Sigmoid colon (tissue), 7 donors: Measurements from ENCODE around the gene CELF3. TPM values are rescaled to one million over a fixed set of nuclear protein-coding genes. Genes with fewer than 3 reads are reported as not detected.

ENCODE experiments used
- DNase-seq: peaks from one replicate; pipeline ENCODE4 v3.0.0-alpha.2; 2019
- H3K27ac ChIP-seq, 4 donors: fragments of 200-600 bp; sonication (generic); one replicate each; pipeline ENCODE4 v1.5.1; 2016 to 2019; ENCODE audit warnings: mild to moderate bottlenecking in 1 of 4
- H3K27me3 ChIP-seq, 3 donors: fragments of 200-600 bp; sonication (generic); one replicate each; pipeline ENCODE4 v1.5.1; 2019; ENCODE audit warnings: mild to moderate bottlenecking in 1 of 3
- H3K36me3 ChIP-seq, 4 donors: fragments of 200-600 bp; sonication (generic); one replicate each; pipeline ENCODE4 v1.5.1; 2016 to 2019
- H3K4me1 ChIP-seq, 4 donors: fragments of 200-600 bp; sonication (generic); one replicate each; pipeline ENCODE4 v1.5.1; 2017 to 2019
- H3K4me3 ChIP-seq, 4 donors: fragments of 200-600 bp; sonication (generic); one replicate each; pipeline ENCODE4 v1.5.1; 2017 to 2019; ENCODE audit warnings: mild to moderate bottlenecking in 2 of 4, moderate library complexity in 1 of 4
- H3K9me3 ChIP-seq, 4 donors: fragments of 200-600 bp in 3 of 4; sonication (generic) in 3 of 4; one replicate each; pipeline versions ENCODE4 v1.5.1 to v1.6.1; 2013 to 2019
- CTCF ChIP-seq, 4 experiments: fragments of 450-650 bp in 3 of 4; fragments of 200-600 bp in 1 of 4; IDR thresholded peaks; one replicate each; pipeline ENCODE4 v1.5.1; 2016 to 2019; ENCODE audit warnings: antibody characterized with exemption in 4 of 4, mild to moderate bottlenecking in 3 of 4, moderate library complexity in 2 of 4
- EP300 ChIP-seq, 4 donors: sonication (generic); formaldehyde crosslinking; IDR thresholded peaks; one replicate each; pipeline ENCODE4 v1.6.1; 2017; ENCODE audit warnings: antibody characterized with exemption in 4 of 4
- POLR2A ChIP-seq, 2 donors: fragments of 450-650 bp; IDR thresholded peaks; one replicate each; pipeline ENCODE4 v1.6.1; 2016; ENCODE audit warnings: antibody characterized with exemption in 2 of 2, mild to moderate bottlenecking in 2 of 2, moderate library complexity in 2 of 2
- POLR2AphosphoS5 ChIP-seq, 4 donors: sonication (generic); formaldehyde crosslinking; IDR thresholded peaks; one replicate each; pipeline ENCODE4 v1.6.1; 2017; ENCODE audit warnings: antibody characterized with exemption in 4 of 4
- WGBS, 2 donors: extraction: QIAGEN DNeasy Blood & Tissue Kit; methylation state at CpG; one replicate each; pipeline ENCODE4 v1.1.7; 2013; 5-methylcytosine and 5-hydroxymethylcytosine counted together
- intact Hi-C: fragments of 100-400 bp; cut with DNase I; formaldehyde crosslinking; loops from one replicate; pipeline ENCODE4 v1.15.1; 2023
- polyA plus RNA-seq, 3 donors: library from polyadenylated mRNA; stranded (reverse); fragments of 200-250 nt; gene quantifications; one replicate each; pipeline ENCODE4 v1.2.3, GENCODE V29; 2013
- total RNA-seq, 4 donors: library from RNA; depleted of rRNA; stranded (reverse); fragments of >200 nt; gene quantifications; one replicate each; pipeline ENCODE4 v1.1.0, GENCODE V29; 2016
- donor health status: healthy with polysubstance abuse.
- donor health status: Bipolar disorder and iron deficiency.
- donor health status: healthy.

Gene CELF3
- total and polyA plus RNA-seq, 7 donors = 0.60 to 4.3 (median 1.6) TPM

- intact Hi-C loops = no loop called here
- H3K27ac ChIP-seq = no peak overlapping the region
- TF ChIP-seq POLR2AphosphoS5 (IDR thresholded peaks at IDR 0.05) = no peak
- TF ChIP-seq CTCF (IDR thresholded peaks at IDR 0.05) = no peak
- TF ChIP-seq EP300 (IDR thresholded peaks at IDR 0.05) = no peak
- TF ChIP-seq POLR2A (IDR thresholded peaks at IDR 0.05) = no peak
- H3K4me1 ChIP-seq = peaks cover 0 to 13% (median 7%) of the 10 kb centered on the region in 4 donors
- peaks cover 0 to 58% (median 16%) of the 10 kb centered on the region in 4 donors for H3K36me3 ChIP-seq
- no peak for DNase-seq
- H3K9me3 ChIP-seq = no peaks in the 10 kb centered on the region
- no peaks in the 10 kb centered on the region for H3K27me3 ChIP-seq
- H3K4me3 ChIP-seq = no peak overlapping the region
These were observed 42.6 kb upstream of the CELF3 start for GRCh38 chr1:151759241-151759640.

GRCh38 chr1:151756291-151756690 lies 39.7 kb upstream of the CELF3 start:
- Histone ChIP-seq H3K4me3 (no peak overlapping the region), H3K27ac (no peak overlapping the region), H3K36me3 (peaks cover 0 to 48% (median 9%) of the 10 kb centered on the region in 4 donors), H3K4me1 (no peaks in the 10 kb centered on the region), H3K9me3 (no peaks in the 10 kb centered on the region), H3K27me3 (no peaks in the 10 kb centered on the region)
- no peak for DNase-seq
- WGBS, 2 donors = 77 to 84% methylated on average over 1 of the region's 1 CpG
- TF ChIP-seq CTCF (IDR thresholded peaks at IDR 0.05) (no peak), POLR2A (IDR thresholded peaks at IDR 0.05) (no peak), POLR2AphosphoS5 (IDR thresholded peaks at IDR 0.05) (no peak), EP300 (IDR thresholded peaks at IDR 0.05) (no peak)
- intact Hi-C loops = no loop called here

- Histone ChIP-seq H3K27me3 (no peaks in the 10 kb centered on the region), H3K4me1 (no peaks in the 10 kb centered on the region), H3K4me3 (no peak overlapping the region), H3K27ac (no peak overlapping the region), H3K36me3 (no peaks in the 10 kb centered on the region), H3K9me3 (peaks cover 0 to 10% (median 0%) of the 10 kb centered on the region in 4 donors)
- no peak for DNase-seq
- TF ChIP-seq EP300 (IDR thresholded peaks at IDR 0.05) = no peak
- TF ChIP-seq CTCF (IDR thresholded peaks at IDR 0.05) = no peak
- no peak for TF ChIP-seq POLR2A (IDR thresholded peaks at IDR 0.05)
- TF ChIP-seq POLR2AphosphoS5 (IDR thresholded peaks at IDR 0.05) = no peak
- WGBS, 2 donors = 92 to 94% methylated on average over 4 of the region's 4 CpGs
- intact Hi-C loops = no loop called here
These were observed 24.9 kb upstream of the CELF3 start for GRCh38 chr1:151741516-151741915.

DNA sequence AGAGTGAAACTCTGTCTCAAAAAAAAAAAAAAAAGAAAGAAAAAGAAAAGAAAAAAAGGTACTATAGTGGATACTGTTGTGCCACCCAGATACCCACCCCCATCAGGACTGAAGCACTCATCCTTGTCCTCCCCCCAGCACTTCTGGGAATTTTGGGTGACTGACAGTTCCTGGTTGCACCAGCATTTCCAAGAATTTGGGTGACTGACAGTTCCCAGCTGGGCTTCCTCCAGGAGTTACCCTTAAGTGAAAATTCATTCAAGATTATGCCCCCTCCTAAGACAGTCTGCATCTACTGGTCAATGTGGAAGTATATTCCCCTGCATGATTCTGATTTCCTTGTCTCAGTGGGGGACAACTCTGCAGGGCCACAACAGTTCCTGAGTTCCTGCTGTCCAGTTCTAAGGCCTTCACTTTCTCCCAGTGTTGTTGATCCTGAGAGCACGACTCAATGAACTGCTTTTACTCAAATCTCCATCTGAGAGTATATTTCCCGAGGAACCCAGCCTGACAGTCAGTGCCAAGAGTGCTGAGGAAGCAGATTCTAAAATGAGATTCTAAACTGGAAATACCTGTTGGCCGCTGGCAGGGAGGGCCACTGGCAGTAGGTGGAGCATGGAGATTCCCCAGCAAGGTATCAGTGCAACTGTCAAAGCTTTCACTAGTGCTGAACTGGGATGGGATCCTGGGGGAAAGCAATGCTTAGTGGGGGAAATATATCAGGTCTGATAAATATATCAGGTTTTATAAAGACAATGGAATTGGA lies 23.2 kb upstream of the CELF3 start:
- TF ChIP-seq CTCF (IDR thresholded peaks at IDR 0.05) (no peak), POLR2A (IDR thresholded peaks at IDR 0.05) (no peak), EP300 (IDR thresholded peaks at IDR 0.05) (no peak), POLR2AphosphoS5 (IDR thresholded peaks at IDR 0.05) (no peak)
- H3K27ac ChIP-seq = no peak overlapping the region
- H3K27me3 ChIP-seq = no peaks in the 10 kb centered on the region
- no peaks in the 10 kb centered on the region for H3K36me3 ChIP-seq
- no peak for DNase-seq
- WGBS, 2 donors = 18 to 52% methylated on average over 3 of the region's 3 CpGs
- peaks cover 0 to 10% (median 0%) of the 10 kb centered on the region in 4 donors for H3K9me3 ChIP-seq
- H3K4me3 ChIP-seq = no peak overlapping the region
- intact Hi-C loops = no loop called here
- no peaks in the 10 kb centered on the region for H3K4me1 ChIP-seq

DNA sequence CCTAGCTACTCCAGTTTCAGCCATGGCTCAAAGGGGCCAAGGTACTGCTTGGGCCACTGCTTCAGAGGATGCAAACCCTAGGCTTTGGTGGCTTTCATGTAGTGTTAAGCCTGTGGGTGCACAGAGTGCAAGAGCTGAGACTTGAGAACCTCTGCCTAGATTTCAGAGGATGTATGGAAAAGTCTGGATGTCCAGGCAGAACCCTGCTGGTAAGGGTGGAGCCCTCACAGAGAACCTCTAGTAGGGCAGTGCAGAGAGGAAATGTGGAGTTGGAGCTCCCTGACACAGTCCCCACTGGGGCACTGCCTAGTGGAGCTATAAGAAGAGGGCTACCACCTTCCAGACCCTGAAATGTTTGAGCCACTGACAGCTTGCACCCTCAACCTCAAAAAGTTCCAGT lies 20.9 kb upstream of the CELF3 start:
- DNase-seq = no peak
- no peak overlapping the region for H3K27ac ChIP-seq
- H3K27me3 ChIP-seq = no peaks in the 10 kb centered on the region
- no peak overlapping the region for H3K4me3 ChIP-seq
- TF ChIP-seq POLR2AphosphoS5 (IDR thresholded peaks at IDR 0.05) = no peak
- no peak for TF ChIP-seq POLR2A (IDR thresholded peaks at IDR 0.05)
- TF ChIP-seq EP300 (IDR thresholded peaks at IDR 0.05) = no peak
- no peak for TF ChIP-seq CTCF (IDR thresholded peaks at IDR 0.05)
- intact Hi-C loops = no loop called here
- H3K9me3 ChIP-seq = peaks cover 0 to 10% (median 0%) of the 10 kb centered on the region in 4 donors
- no peaks in the 10 kb centered on the region for H3K4me1 ChIP-seq
- H3K36me3 ChIP-seq = no peaks in the 10 kb centered on the region
